Effector memory CD8-positive, alpha-beta T cell (primary cell): Measurements from ENCODE around the gene PLA2G3.
"Not testable (repeated sequence)": the region's sequence is repeated elsewhere in the genome, so short reads cannot be mapped to it uniquely, and the experiment has no call there.

Experiments used
- ATAC-seq: fragments of 150-1000 bp; cut with Tn5 transposase; replicated peaks from 2 replicates; pipeline ENCODE4 v1.10.0; 2021; ENCODE audit warnings: mild to moderate bottlenecking, moderate library complexity
- DNase-seq, 3 experiments: peaks; one replicate each; pipeline ENCODE4 v3.0.0; 2021
- H3K27ac Mint-ChIP-seq, 2 donors: one replicate each; pipeline ENCODE4 v1.8.0; 2022; ENCODE audit warnings: mild to moderate bottlenecking in 2 of 2, mixed read lengths in 2 of 2, moderate library complexity in 2 of 2
- H3K27me3 Mint-ChIP-seq, 2 donors: one replicate each; pipeline ENCODE4 v1.8.0; 2022; ENCODE audit warnings: mixed read lengths in 2 of 2
- H3K36me3 Mint-ChIP-seq: one replicate; pipeline ENCODE4 v1.8.0; 2022; ENCODE audit warnings: mild to moderate bottlenecking, moderate library complexity, mixed read lengths; ENCODE audit not compliant: insufficient read depth
- H3K4me1 Mint-ChIP-seq, 2 donors: one replicate each; pipeline ENCODE4 v1.8.0; 2022; ENCODE audit warnings: low read depth in 2 of 2, mixed read lengths in 2 of 2
- H3K4me3 Mint-ChIP-seq, 2 donors: one replicate each; pipeline ENCODE4 v1.8.0; 2022; ENCODE audit warnings: mild to moderate bottlenecking in 2 of 2, mixed read lengths in 2 of 2, moderate library complexity in 2 of 2
- H3K9me3 Mint-ChIP-seq, 2 donors: one replicate each; pipeline ENCODE4 v1.8.0; 2022; ENCODE audit warnings: mixed read lengths in 2 of 2

The PLA2G3 gene

GRCh38 chr22:31098632-31099110, 41.6 kb downstream of the PLA2G3 start:
- Mint-ChIP-seq H3K27me3 (no peaks in the 10 kb centered on the region), H3K4me1 (no peaks in the 10 kb centered on the region), H3K9me3 (no peaks in the 10 kb centered on the region), H3K4me3 (no peak overlapping the region), H3K27ac (no peak overlapping the region), H3K36me3 (peaks cover 3% of the 10 kb centered on the region)
- ATAC-seq = no peak
- no peak for DNase-seq

- H3K4me3 Mint-ChIP-seq = no peak overlapping the region
- ATAC-seq = no peak
These were observed 42.2 kb downstream of the PLA2G3 start for GRCh38 chr22:31097941-31098631.

GRCh38 chr22:31097539-31097938, 42.8 kb downstream of the PLA2G3 start:
- not testable (repeated sequence) for H3K27me3 Mint-ChIP-seq, H3K9me3 Mint-ChIP-seq, ATAC-seq, H3K36me3 Mint-ChIP-seq, H3K4me3 Mint-ChIP-seq, DNase-seq, H3K4me1 Mint-ChIP-seq
- peak overlapping the region in 1 of 2 donors; percentile 44 for H3K27ac Mint-ChIP-seq

More at GRCh38 chr22:31097941-31098631, 42.2 kb downstream of the PLA2G3 start:
- no peak for DNase-seq
- Mint-ChIP-seq H3K4me1 (no peaks in the 10 kb centered on the region), H3K27ac (no peak overlapping the region), H3K9me3 (no peaks in the 10 kb centered on the region), H3K27me3 (no peaks in the 10 kb centered on the region), H3K36me3 (peaks cover 3% of the 10 kb centered on the region)

GRCh38 chr22:31096657-31097279, 43.5 kb downstream of the PLA2G3 start:
- peak overlapping the region in 1 of 2 donors; percentile 44 for H3K27ac Mint-ChIP-seq
- peaks cover 3% of the 10 kb centered on the region for H3K36me3 Mint-ChIP-seq
- no peak overlapping the region for H3K4me3 Mint-ChIP-seq

GRCh38 chr22:31095637-31096249, 44.6 kb downstream of the PLA2G3 start:
- Mint-ChIP-seq H3K27ac (no peak overlapping the region), H3K4me1 (no peaks in the 10 kb centered on the region), H3K4me3 (no peak overlapping the region), H3K36me3 (peaks cover 3% of the 10 kb centered on the region), H3K27me3 (no peaks in the 10 kb centered on the region), H3K9me3 (no peaks in the 10 kb centered on the region)
- no peak for DNase-seq
- ATAC-seq = no peak

More at GRCh38 chr22:31096657-31097279, 43.5 kb downstream of the PLA2G3 start:
- ATAC-seq (no peak), DNase-seq (no peak)
- H3K27me3 Mint-ChIP-seq = no peaks in the 10 kb centered on the region
- no peaks in the 10 kb centered on the region for H3K9me3 Mint-ChIP-seq
- no peaks in the 10 kb centered on the region for H3K4me1 Mint-ChIP-seq

GRCh38 chr22:31094741-31095140, 45.6 kb downstream of the PLA2G3 start:
- Mint-ChIP-seq H3K4me3 (no peak overlapping the region), H3K27me3 (no peaks in the 10 kb centered on the region), H3K9me3 (no peaks in the 10 kb centered on the region), H3K27ac (peak overlapping the region in 1 of 2 donors; percentile 55), H3K36me3 (peaks cover under 1% of the 10 kb centered on the region), H3K4me1 (no peaks in the 10 kb centered on the region)
- ATAC-seq (no peak), DNase-seq (no peak)

- DNase-seq (no peak), ATAC-seq (no peak)
- Mint-ChIP-seq H3K27me3 (no peaks in the 10 kb centered on the region), H3K9me3 (no peaks in the 10 kb centered on the region), H3K36me3 (peaks cover 3% of the 10 kb centered on the region), H3K4me3 (no peak overlapping the region), H3K27ac (no peak overlapping the region), H3K4me1 (no peaks in the 10 kb centered on the region)
These were observed 46.2 kb downstream of the PLA2G3 start for GRCh38 chr22:31094021-31094551.

GRCh38 chr22:31093086-31093850, 47.0 kb downstream of the PLA2G3 start:
- no peak overlapping the region for H3K27ac Mint-ChIP-seq
- no peaks in the 10 kb centered on the region for H3K27me3 Mint-ChIP-seq
- H3K4me1 Mint-ChIP-seq = no peaks in the 10 kb centered on the region
- no peaks in the 10 kb centered on the region for H3K9me3 Mint-ChIP-seq
- DNase-seq (no peak), ATAC-seq (no peak)
- H3K36me3 Mint-ChIP-seq = peaks cover 3% of the 10 kb centered on the region
- no peak overlapping the region for H3K4me3 Mint-ChIP-seq

- no peaks in the 10 kb centered on the region for H3K4me1 Mint-ChIP-seq
- no peak for DNase-seq
- no peak overlapping the region for H3K4me3 Mint-ChIP-seq
- no peaks in the 10 kb centered on the region for H3K9me3 Mint-ChIP-seq
- no peaks in the 10 kb centered on the region for H3K27me3 Mint-ChIP-seq
- no peak for ATAC-seq
- H3K27ac Mint-ChIP-seq = no peak overlapping the region
- H3K36me3 Mint-ChIP-seq = peaks cover 3% of the 10 kb centered on the region
These were observed 48.1 kb downstream of the PLA2G3 start for GRCh38 chr22:31092161-31092560.

- Mint-ChIP-seq H3K4me3 (no peak overlapping the region), H3K9me3 (no peaks in the 10 kb centered on the region), H3K27me3 (no peaks in the 10 kb centered on the region), H3K27ac (no peak overlapping the region), H3K36me3 (peaks cover 3% of the 10 kb centered on the region), H3K4me1 (no peaks in the 10 kb centered on the region)
- ATAC-seq (no peak), DNase-seq (no peak)
These were observed 49.0 kb downstream of the PLA2G3 start for GRCh38 chr22:31091106-31091975.

GRCh38 chr22:31090217-31091085, 49.9 kb downstream of the PLA2G3 start:
- ATAC-seq (no peak), DNase-seq (no peak)
- H3K27me3 Mint-ChIP-seq = no peaks in the 10 kb centered on the region
- H3K36me3 Mint-ChIP-seq = peaks cover 3% of the 10 kb centered on the region
- no peak overlapping the region for H3K4me3 Mint-ChIP-seq
- no peaks in the 10 kb centered on the region for H3K9me3 Mint-ChIP-seq
- no peak overlapping the region for H3K27ac Mint-ChIP-seq
- H3K4me1 Mint-ChIP-seq = no peaks in the 10 kb centered on the region
